ENCODE measurements around the gene IGFBP4. TPM values are rescaled to one million over a fixed set of nuclear protein-coding genes. Genes with fewer than 3 reads are reported as not detected.

The IGFBP4 gene
- total and polyA plus RNA-seq, 4 donors = 197 to 565 (median 215) TPM

DNA sequence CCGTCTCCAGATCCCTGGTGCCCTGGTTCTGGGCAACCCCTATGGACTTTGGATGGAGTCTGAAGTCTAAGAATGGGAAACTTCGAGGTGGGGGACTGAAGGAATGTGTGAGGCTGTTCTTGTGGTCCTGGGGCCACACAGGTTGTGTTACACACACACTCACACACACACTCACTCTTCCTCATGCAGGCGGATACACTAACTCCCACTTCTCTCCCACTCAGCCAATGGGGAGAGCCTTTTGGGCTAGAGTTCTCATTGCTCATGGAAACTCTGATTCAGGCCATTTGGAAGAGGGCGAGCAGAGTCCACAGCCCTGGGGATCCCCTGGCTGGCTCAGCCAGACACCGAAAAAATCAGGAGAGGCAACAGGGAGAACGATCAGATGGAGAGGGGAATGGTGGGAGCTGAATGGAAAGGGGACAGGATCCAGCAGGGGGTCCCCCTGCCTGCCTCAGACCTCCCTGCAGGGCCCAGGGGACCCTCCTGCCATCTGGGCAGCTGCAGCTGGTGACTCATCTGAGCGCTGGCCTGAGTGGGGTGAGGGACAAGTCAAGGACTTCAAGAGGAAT lies 9.1 kb downstream of the IGFBP4 start:
- peak overlapping the region in 1 of 2 donors; percentile 62 for H3K27ac ChIP-seq (ENCODE audit: low read depth in 1 of 2, low read length in 1 of 2)
- peak overlapping the region in 1 of 2 donors; percentile 3 for H3K9ac ChIP-seq (ENCODE audit: insufficient read depth in 1 of 2, low read length in 2 of 2)
- no peak overlapping the region for H3K4me3 ChIP-seq
- peaks cover 0 to 39% (median 30%) of the 10 kb centered on the region in 5 donors for H3K4me1 ChIP-seq (ENCODE audit: control insufficient read depth in 5 of 5, insufficient read depth in 5 of 5, low read length in 5 of 5)
- ATAC-seq (ENCODE audit: insufficient read depth, low FRiP score) (no peak), DNase-seq (no peak)
- TF ChIP-seq, protein P1, sequence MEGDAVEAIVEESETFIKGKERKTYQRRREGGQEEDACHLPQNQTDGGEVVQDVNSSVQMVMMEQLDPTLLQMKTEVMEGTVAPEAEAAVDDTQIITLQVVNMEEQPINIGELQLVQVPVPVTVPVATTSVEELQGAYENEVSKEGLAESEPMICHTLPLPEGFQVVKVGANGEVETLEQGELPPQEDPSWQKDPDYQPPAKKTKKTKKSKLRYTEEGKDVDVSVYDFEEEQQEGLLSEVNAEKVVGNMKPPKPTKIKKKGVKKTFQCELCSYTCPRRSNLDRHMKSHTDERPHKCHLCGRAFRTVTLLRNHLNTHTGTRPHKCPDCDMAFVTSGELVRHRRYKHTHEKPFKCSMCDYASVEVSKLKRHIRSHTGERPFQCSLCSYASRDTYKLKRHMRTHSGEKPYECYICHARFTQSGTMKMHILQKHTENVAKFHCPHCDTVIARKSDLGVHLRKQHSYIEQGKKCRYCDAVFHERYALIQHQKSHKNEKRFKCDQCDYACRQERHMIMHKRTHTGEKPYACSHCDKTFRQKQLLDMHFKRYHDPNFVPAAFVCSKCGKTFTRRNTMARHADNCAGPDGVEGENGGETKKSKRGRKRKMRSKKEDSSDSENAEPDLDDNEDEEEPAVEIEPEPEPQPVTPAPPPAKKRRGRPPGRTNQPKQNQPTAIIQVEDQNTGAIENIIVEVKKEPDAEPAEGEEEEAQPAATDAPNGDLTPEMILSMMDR (IDR thresholded peaks at IDR 0.05; ENCODE audit: control extremely low read depth, extremely low read depth) = no peak
- peaks cover 0 to 32% (median 4%) of the 10 kb centered on the region in 4 donors for H3K36me3 ChIP-seq (ENCODE audit: control insufficient read depth in 4 of 4, insufficient read depth in 4 of 4, low read length in 4 of 4)
- 53 to 81% methylated on average over 7 of the region's 7 CpGs for WGBS, 2 donors
- no peaks in the 10 kb centered on the region for H3K27me3 ChIP-seq (ENCODE audit: control insufficient read depth in 3 of 3, insufficient read depth in 3 of 3, low read length in 2 of 3)
- no peaks in the 10 kb centered on the region for H3K9me3 ChIP-seq (ENCODE audit: control insufficient read depth in 4 of 4, insufficient read depth in 3 of 4, low read length in 3 of 4)

DNA sequence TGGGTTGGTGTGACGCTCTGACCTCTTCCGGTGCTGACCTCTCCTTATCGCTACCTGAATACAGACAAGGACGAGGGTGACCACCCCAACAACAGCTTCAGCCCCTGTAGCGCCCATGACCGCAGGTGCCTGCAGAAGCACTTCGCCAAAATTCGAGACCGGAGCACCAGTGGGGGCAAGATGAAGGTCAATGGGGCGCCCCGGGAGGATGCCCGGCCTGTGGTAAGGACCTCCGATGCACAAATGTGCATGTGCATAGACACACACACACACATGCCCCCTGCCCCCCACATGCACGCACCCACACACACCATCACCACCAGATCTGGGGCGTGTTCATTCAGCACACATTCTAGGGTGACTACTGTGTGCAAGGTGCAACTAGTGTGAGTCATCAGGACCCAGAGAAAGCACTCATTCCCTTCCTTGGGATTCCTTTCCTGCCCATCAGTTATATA lies 9.7 kb downstream of the IGFBP4 start:
- peaks cover 0 to 37% (median 4%) of the 10 kb centered on the region in 4 donors for H3K36me3 ChIP-seq (ENCODE audit: control insufficient read depth in 4 of 4, insufficient read depth in 4 of 4, low read length in 4 of 4)
- TF ChIP-seq, protein P1 (IDR thresholded peaks at IDR 0.05; ENCODE audit: control extremely low read depth, extremely low read depth) = no peak
- H3K4me1 ChIP-seq (ENCODE audit: control insufficient read depth in 5 of 5, insufficient read depth in 5 of 5, low read length in 5 of 5) = peaks cover 0 to 40% (median 26%) of the 10 kb centered on the region in 5 donors
- no peak overlapping the region for H3K4me3 ChIP-seq
- no peak overlapping the region for H3K9ac ChIP-seq (ENCODE audit: insufficient read depth in 1 of 2, low read length in 2 of 2)
- H3K27ac ChIP-seq (ENCODE audit: low read depth in 1 of 2, low read length in 1 of 2) = peak overlapping the region in 1 of 2 donors; percentile 62
- DNase-seq = no peak
- no peak for ATAC-seq (ENCODE audit: insufficient read depth, low FRiP score)
- H3K27me3 ChIP-seq (ENCODE audit: control insufficient read depth in 3 of 3, insufficient read depth in 3 of 3, low read length in 2 of 3) = no peaks in the 10 kb centered on the region
- 83 to 89% methylated on average over 15 of the region's 15 CpGs for WGBS, 2 donors
- no peaks in the 10 kb centered on the region for H3K9me3 ChIP-seq (ENCODE audit: control insufficient read depth in 4 of 4, insufficient read depth in 3 of 4, low read length in 3 of 4)

DNA sequence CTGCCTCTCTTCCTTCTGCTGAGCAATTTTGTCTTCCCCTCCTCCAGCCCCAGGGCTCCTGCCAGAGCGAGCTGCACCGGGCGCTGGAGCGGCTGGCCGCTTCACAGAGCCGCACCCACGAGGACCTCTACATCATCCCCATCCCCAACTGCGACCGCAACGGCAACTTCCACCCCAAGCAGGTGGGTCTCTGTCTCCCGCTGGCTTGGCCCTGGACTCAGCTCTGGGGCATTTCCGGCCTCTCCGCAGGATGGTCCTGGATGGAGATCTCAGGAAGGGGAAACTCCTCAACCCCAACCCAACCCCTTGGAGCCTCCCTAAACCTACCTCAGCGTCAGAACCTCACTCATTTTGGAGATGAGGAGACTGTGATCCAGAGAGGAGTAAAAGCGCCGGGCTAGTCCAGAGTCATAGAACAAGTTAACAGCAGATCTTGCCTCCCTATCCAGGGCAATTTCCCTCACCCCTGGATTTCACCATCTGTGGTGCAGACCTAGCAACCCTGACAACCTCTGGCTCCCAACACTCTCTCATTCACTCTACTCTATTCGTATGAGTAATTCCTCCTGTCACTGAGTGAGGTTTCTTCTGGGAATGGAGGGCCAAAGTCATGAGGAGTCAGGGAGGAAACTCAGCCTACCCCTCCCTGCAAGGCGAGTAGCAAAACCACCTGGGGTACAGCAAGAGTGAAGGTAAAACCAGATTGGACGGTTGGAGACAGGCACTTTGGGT lies 10.8 kb downstream of the IGFBP4 start:
- Histone ChIP-seq H3K27ac (ENCODE audit: low read depth in 1 of 2, low read length in 1 of 2) (peak overlapping the region in 1 of 2 donors; percentile 47), H3K9me3 (ENCODE audit: control insufficient read depth in 4 of 4, insufficient read depth in 3 of 4, low read length in 3 of 4) (no peaks in the 10 kb centered on the region), H3K27me3 (ENCODE audit: control insufficient read depth in 3 of 3, insufficient read depth in 3 of 3, low read length in 2 of 3) (no peaks in the 10 kb centered on the region), H3K9ac (ENCODE audit: insufficient read depth in 1 of 2, low read length in 2 of 2) (no peak overlapping the region), H3K36me3 (ENCODE audit: control insufficient read depth in 4 of 4, insufficient read depth in 4 of 4, low read length in 4 of 4) (peaks cover 0 to 38% (median 4%) of the 10 kb centered on the region in 4 donors), H3K4me1 (ENCODE audit: control insufficient read depth in 5 of 5, insufficient read depth in 5 of 5, low read length in 5 of 5) (peaks cover 3 to 43% (median 29%) of the 10 kb centered on the region in 5 donors), H3K4me3 (no peak overlapping the region)
- TF ChIP-seq, protein P1 (IDR thresholded peaks at IDR 0.05; ENCODE audit: control extremely low read depth, extremely low read depth) = no peak
- WGBS, 2 donors = 84 to 89% methylated on average over 19 of the region's 19 CpGs
- DNase-seq = no peak
- ATAC-seq (ENCODE audit: insufficient read depth, low FRiP score) = no peak
